ENCODE data around the gene SYNE2. TPM values are rescaled to one million over a fixed set of nuclear protein-coding genes. Genes with fewer than 3 reads are reported as not detected.

The SYNE2 gene
- total and polyA plus RNA-seq, 2 of the 8 experiments (the other 6 are each of a cell fraction or from before 2014, with no cell fraction given), result 32.6 to 46.1 TPM

DNA sequence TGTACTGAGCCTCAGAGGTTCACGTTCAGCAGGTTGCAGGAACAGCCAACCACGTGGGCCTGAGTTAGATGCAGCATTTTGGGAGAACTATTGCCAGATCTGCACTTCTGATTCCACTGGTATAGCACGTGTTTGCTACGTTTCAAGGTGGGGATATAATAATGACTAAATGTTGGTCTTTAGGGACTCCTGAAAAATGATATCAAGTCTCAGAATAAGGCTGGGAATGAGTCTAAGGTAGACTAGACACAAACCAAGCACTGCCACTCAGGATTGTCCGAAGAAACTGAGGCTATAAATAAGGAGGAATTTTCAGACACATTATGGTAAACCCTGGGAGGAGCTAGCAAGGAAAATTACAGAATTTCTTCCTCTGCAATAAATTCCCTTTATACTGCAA lies 343.3 kb downstream of the SYNE2 start:
- no peak for FAIRE-seq
- Histone ChIP-seq H3K23me2 (ENCODE audit: low read depth, low read length) (no peaks in the 10 kb centered on the region), H4K91ac (replicated peaks; ENCODE audit: insufficient read length, low read length) (no peak overlapping the region), H3K4me3 (ENCODE audit: extremely low read depth in 1 of 4, insufficient read depth in 2 of 4, low read depth in 3 of 4, low read length in 4 of 4) (no peak overlapping the region), H4K20me1 (replicated peaks in 1 of 2; ENCODE audit: control insufficient read depth in 1 of 2, insufficient read depth in 2 of 2, low read length in 2 of 2) (no peaks in the 10 kb centered on the region), H3K36me3 (ENCODE audit: control insufficient read depth in 2 of 4, insufficient read depth in 4 of 4, low read length in 3 of 4) (peaks cover 0 to 7% (median 0%) of the 10 kb centered on the region in 4 experiments; a peak in 2 of 8 replicates), H2BK12ac (ENCODE audit: low read depth, low read length) (no peak overlapping the region), H3K4me1 (replicated peaks in 1 of 4; ENCODE audit: control insufficient read depth in 3 of 4, insufficient read depth in 4 of 4, low read length in 3 of 4) (peaks cover 12 to 24% (median 18%) of the 10 kb centered on the region in 4 experiments), H2BK20ac (ENCODE audit: low read length) (no peak overlapping the region), H4K5ac (ENCODE audit: insufficient read length, low read depth, low read length) (no peak overlapping the region), H3K4me2 (ENCODE audit: insufficient read depth in 1 of 2, low read depth in 2 of 2, low read length in 2 of 2) (peak overlapping the region in 1 of 2 experiments; percentile 72; a peak in 1 of 4 replicates), H3K9ac (replicated peaks in 1 of 4; ENCODE audit: extremely low read depth in 1 of 4, low read depth in 3 of 4, low read length in 3 of 4) (no peak overlapping the region), H2BK5ac (ENCODE audit: low read depth, low read length) (no peak overlapping the region), H3K56ac (replicated peaks; ENCODE audit: insufficient read length, low read depth, low read length) (no peak overlapping the region), H3K79me2 (ENCODE audit: control insufficient read depth in 1 of 2, insufficient read depth in 2 of 2, low read length in 2 of 2) (peaks cover 0 to 5% of the 10 kb centered on the region in 2 experiments; a peak in 1 of 4 replicates), H3K79me1 (ENCODE audit: low read depth, low read length) (no peaks in the 10 kb centered on the region; the same call in 1 of the 2 replicates), H3K9me3 (ENCODE audit: insufficient read depth in 2 of 2, low read depth in 1 of 2, low read length in 1 of 2) (no peaks in the 10 kb centered on the region), H3K27me3 (replicated peaks in 1 of 4; ENCODE audit: control insufficient read depth in 3 of 4, extremely low read depth in 1 of 4, insufficient read depth in 3 of 4, low read length in 3 of 4) (no peaks in the 10 kb centered on the region), H3K23ac (ENCODE audit: insufficient read length) (no peak overlapping the region), H3K18ac (ENCODE audit: extremely low read depth, low read length) (0 out of 2 replicates have a peak overlapping the region, but pooled peaks have one; percentile 41), H4K8ac (ENCODE audit: extremely low read depth, insufficient read depth, low read length) (no peak overlapping the region), H3K4ac (replicated peaks; ENCODE audit: insufficient read length, low read depth, low read length) (no peak overlapping the region), H3K14ac (ENCODE audit: insufficient read length) (no peak overlapping the region), H2BK15ac (ENCODE audit: low read length) (no peak overlapping the region), H2BK120ac (replicated peaks; ENCODE audit: low read depth, low read length) (no peak overlapping the region), H2AK5ac (ENCODE audit: low read depth, low read length) (no peak overlapping the region), H2AFZ (ENCODE audit: low read length) (no peak overlapping the region), H3K27ac (ENCODE audit: low read depth, low read length) (no peak overlapping the region)
- CTCF ChIA-PET (ENCODE audit: partially characterized antibody), result interaction anchor here (1.5 kb wide), 1 partner anchor 9 kb away, joined by 4 read pairs; no protein-coding TSS in a partner anchor
- DNase-seq (ENCODE audit: low read depth in 1 of 2, low spot score in 2 of 2), result no peak
- 80% methylated on average over 5 of the region's 5 CpGs; no CpG with 5 or more reads in 1 of the 2 experiments for WGBS, 2 experiments (ENCODE audit: extremely low coverage in 1 of 2, insufficient coverage in 1 of 2, insufficient read length in 1 of 2, insufficient replicate concordance in 2 of 2, low coverage in 1 of 2, low lambda C conversion rate in 2 of 2, missing lambda C conversion rate in 1 of 2)
- POLR2A ChIA-PET (ENCODE audit: partially characterized antibody), result interaction anchor here (0.6 to 2.8 kb wide), 2 partner anchors 10 to 66 kb away, joined by 4 to 13 read pairs; no protein-coding TSS in a partner anchor
- no peak for TF ChIP-seq EZH2 (IDR thresholded peaks at IDR 0.05; ENCODE audit: low read depth, low read length, severe bottlenecking)

Data from H1 (cell line).